K562 (cell line): Measurements from ENCODE around the gene RBFOX1. TPM values are rescaled to one million over a fixed set of nuclear protein-coding genes. Genes with fewer than 3 reads are reported as not detected.

Source experiments
- ATAC-seq: fragments of 200-7000 bp; cut with Tn5 transposase; 3 replicates; pipeline ENCODE4 v1.9.1; 2020; ENCODE audit warnings: moderate library complexity
- BruUV-seq: library from RNA; stranded (reverse); fragments of 400-500 nt; replicated peaks from 2 replicates; lab custom pipeline; 2021; lab: Mats Ljungman, UMichigan
- CTCF ChIA-PET: fragments of 300-600 bp; formaldehyde crosslinking; extraction: SDS; loops from one replicate; lab custom pipeline; 2021; ENCODE audit warnings: low intra/inter-chr PET ratio; lab: Yijun Ruan, JAX
- POLR2A ChIA-PET: fragments of 300-600, 350-650 bp; sonication (Branson Sonifier 250); formaldehyde crosslinking; extraction: SDS; loops from one replicate; lab custom pipeline; 2021; ENCODE audit warnings: antibody characterized with exemption, inconsistent platforms; lab: Yijun Ruan, JAX
- DNase-seq, 4 experiments: peaks; one replicate each; pipeline versions ENCODE4 v3.0.0 to v3.0.0-alpha.2; 2011 to 2018; ENCODE audit warnings: low spot score in 3 of 4, mixed read lengths in 3 of 4; ENCODE audit errors: extremely low read depth in 1 of 4
- FAIRE-seq: peaks from 2 replicates; lab custom pipeline; 2011; peaks lifted over from hg19 to GRCh38; lab: Jason Lieb, UNC
- H2AFZ ChIP-seq: 2 replicates; pipeline ENCODE4 v1.6.0; 2011; ENCODE audit warnings: low read depth, low read length, control low read depth, inconsistent platforms
- H3K27ac ChIP-seq: fragments of 200-600 bp; 3 replicates; pipeline ENCODE4 v1.8.0; 2011; ENCODE audit warnings: low read depth, mild to moderate bottlenecking, control low read depth, inconsistent platforms, low read length, moderate library complexity, mixed read lengths; ENCODE audit errors: extremely low read depth
- H3K27me3 ChIP-seq, 2 experiments: fragments of 300-600 bp in 1 of 2; 2 replicates in 1 of 2; 3 replicates in 1 of 2; pipeline versions ENCODE4 v1.6.0 to v1.8.0; 2011; ENCODE audit warnings: inconsistent platforms in 2 of 2, low read length in 2 of 2, mild to moderate bottlenecking in 1 of 2, mixed read lengths in 1 of 2, moderate library complexity in 1 of 2; ENCODE audit not compliant: control insufficient read depth in 2 of 2, insufficient read depth in 2 of 2
- H3K36me3 ChIP-seq: fragments of 300-600 bp; 3 replicates; pipeline ENCODE4 v1.8.0; 2011; ENCODE audit warnings: mild to moderate bottlenecking, low read length, inconsistent platforms; ENCODE audit not compliant: control insufficient read depth, insufficient read depth
- H3K4me1 ChIP-seq, 2 experiments: fragments of 200-600 bp in 1 of 2; replicated peaks in 1 of 2; 2 replicates in 1 of 2; 3 replicates in 1 of 2; pipeline versions ENCODE4 v1.5.1 to v1.8.0; 2011; ENCODE audit warnings: inconsistent platforms in 2 of 2, low read length in 2 of 2, mild to moderate bottlenecking in 1 of 2, mixed read lengths in 1 of 2, moderate library complexity in 1 of 2; ENCODE audit not compliant: control insufficient read depth in 2 of 2, insufficient read depth in 2 of 2
- H3K4me2 ChIP-seq: 2 replicates; pipeline ENCODE4 v1.6.1; 2011; ENCODE audit warnings: low read length, control low read depth, inconsistent platforms, mixed read lengths; ENCODE audit not compliant: insufficient read depth
- H3K4me3 ChIP-seq: fragments of 200-600 bp; sonication (generic), shearing (Covaris generic); 2 replicates; pipeline ENCODE4 v1.5.1; 2016; ENCODE audit warnings: control low read depth, inconsistent platforms
- H3K79me2 ChIP-seq: fragments of 200-600 bp; 3 replicates; pipeline ENCODE4 v1.8.0; 2011; ENCODE audit warnings: low read length, inconsistent platforms; ENCODE audit not compliant: control insufficient read depth, insufficient read depth
- H3K9ac ChIP-seq, 2 experiments: 2 replicates each; pipeline versions ENCODE4 v1.6.0 to v1.6.1; 2011; ENCODE audit warnings: low read depth in 2 of 2, low read length in 2 of 2, control low read depth in 1 of 2, inconsistent platforms in 1 of 2, mild to moderate bottlenecking in 1 of 2, mixed read lengths in 1 of 2; ENCODE audit not compliant: insufficient read depth in 1 of 2
- H3K9me1 ChIP-seq: one replicate; pipeline ENCODE4 v1.6.0; 2011; ENCODE audit warnings: inconsistent platforms, mild to moderate bottlenecking, low read length, moderate library complexity; ENCODE audit not compliant: control insufficient read depth, insufficient read depth
- H3K9me3 ChIP-seq: replicated peaks from 2 replicates; pipeline ENCODE4 v1.5.1; 2011; ENCODE audit warnings: low read depth, low read length, inconsistent platforms; ENCODE audit not compliant: control insufficient read depth, insufficient read depth
- H4K20me1 ChIP-seq: replicated peaks from 2 replicates; pipeline ENCODE4 v1.6.1; 2011; ENCODE audit warnings: low read length, inconsistent platforms, mixed read lengths; ENCODE audit not compliant: control insufficient read depth, insufficient read depth
- DMBX1 ChIP-seq: fragments of 250-450 bp; sonication (Bioruptor Pico); IDR thresholded peaks from 2 replicates; pipeline ENCODE4 v1.8.0; 2022; ENCODE audit warnings: inconsistent platforms, mild to moderate bottlenecking, moderate library complexity, borderline replicate concordance
- EP400 ChIP-seq: fragments of 450-650 bp; IDR thresholded peaks from 2 replicates; pipeline ENCODE4 v1.6.1; 2017; ENCODE audit warnings: antibody characterized with exemption, mild to moderate bottlenecking, moderate library complexity
- HMGN3 ChIP-seq: IDR thresholded peaks from 2 replicates; pipeline ENCODE4 v1.6.1; 2011; ENCODE audit warnings: borderline replicate concordance, low read depth, mild to moderate bottlenecking, mixed read lengths, low read length; ENCODE audit not compliant: insufficient read length; ENCODE audit errors: extremely low read depth
- KDM4B ChIP-seq, 2 experiments: fragments of 450-650 bp in 1 of 2; sonication (generic) in 1 of 2; IDR thresholded peaks; 2 replicates each; pipeline ENCODE4 v1.6.1; 2016 to 2017; ENCODE audit warnings: borderline replicate concordance in 2 of 2, antibody characterized with exemption in 1 of 2, low read depth in 1 of 2, mild to moderate bottlenecking in 1 of 2
- MAFG ChIP-seq: fragments of 450-650 bp; conservative IDR thresholded peaks from 2 replicates; pipeline ENCODE4 v1.6.1; 2016; ENCODE audit warnings: missing genetic modification characterization, missing compliant biosample characterization
- NFE2 ChIP-seq: IDR thresholded peaks from 2 replicates; pipeline ENCODE4 v1.6.1; 2014; ENCODE audit warnings: antibody characterized with exemption, low read depth
- ZBTB7A ChIP-seq: IDR thresholded peaks from 2 replicates; pipeline ENCODE4 v1.6.1; 2011; ENCODE audit warnings: low read depth, mild to moderate bottlenecking, low read length, moderate library complexity, borderline replicate concordance; ENCODE audit not compliant: control insufficient read depth
- ZNF639 ChIP-seq, 2 experiments: fragments of 200-800 bp in 1 of 2; sonication (Bioruptor generic) in 1 of 2; sonication (generic) in 1 of 2; formaldehyde crosslinking in 1 of 2; IDR thresholded peaks in 1 of 2; conservative IDR thresholded peaks in 1 of 2; 2 replicates each; pipeline versions ENCODE4 v1.5.0 to v1.6.1; 2016 to 2020; ENCODE audit warnings: missing compliant biosample characterization in 1 of 2, missing genetic modification characterization in 1 of 2, missing genetic modification reagents in 1 of 2
- ZNF644 ChIP-seq: fragments of 200-800 bp; sonication (Bioruptor generic); IDR thresholded peaks from 2 replicates; pipeline ENCODE4 v1.6.1; 2016; ENCODE audit warnings: low read depth, missing genetic modification characterization, missing compliant biosample characterization
- ZNF740 ChIP-seq, 3 experiments: fragments of 200-800 bp in 1 of 3; sonication (Bioruptor generic) in 1 of 3; sonication (generic) in 1 of 3; formaldehyde crosslinking in 1 of 3; IDR thresholded peaks; 2 replicates each; pipeline versions ENCODE4 v1.6.1 to v1.8.0; 2016 to 2022; ENCODE audit warnings: mild to moderate bottlenecking in 2 of 3, missing compliant biosample characterization in 2 of 3, missing genetic modification characterization in 2 of 3, missing genetic modification reagents in 1 of 3
- WGBS: fragments of 100-300 bp; shearing (Covaris generic); methylation state at CpG from one replicate; pipeline ENCODE4 v1.1.6; 2016; ENCODE audit warnings: low coverage, mixed read lengths; ENCODE audit not compliant: insufficient coverage; ENCODE audit errors: missing lambda C conversion rate; 5-methylcytosine and 5-hydroxymethylcytosine counted together
- in situ Hi-C: fragments of 300-500 bp; cut with MboI; formaldehyde crosslinking; loops from 4 replicates; pipeline ENCODE4 v1.15.0; 2018; ENCODE audit warnings: inconsistent platforms, mixed read lengths
- intact Hi-C: fragments of 100-400 bp; cut with micrococcal nuclease; formaldehyde crosslinking; loops from 2 replicates; pipeline ENCODE4 v1.14.2; 2022
- polyA plus RNA-seq, 8 experiments: library from polyadenylated mRNA; depleted of rRNA in 4 of 8; stranded (reverse) in 5 of 8; unstranded in 3 of 8; fragments of >200 nt; fragmentation: Nextera tagmentation in 2 of 8; fragmentation: Illumina TruSeq in 1 of 8; extraction: Ambion mirVana in 2 of 8; extraction: Trizol in 1 of 8; gene quantifications; 2 replicates each; pipeline versions ENCODE4 v1.2.1 to v1.2.3, GENCODE V29; 2011 to 2014; ENCODE audit warnings: inconsistent platforms in 1 of 8, missing spikeins in 1 of 8
- total RNA-seq, 7 experiments: library from RNA; depleted of rRNA in 6 of 7; stranded (reverse); fragments of >200 nt in 6 of 7; fragmentation: Illumina TruSeq in 2 of 7; extraction: Trizol in 2 of 7; gene quantifications; 2 replicates each; pipeline versions ENCODE4 v1.2.1 to v1.2.3, GENCODE V29; 2011 to 2021; ENCODE audit warnings: low replicate concordance in 1 of 7

Gene RBFOX1
- total and polyA plus RNA-seq, 9 of the 15 experiments (the other 6 are each of a cell fraction or from before 2014, with no cell fraction given) = 0.03 TPM; not detected in 8

GRCh38 chr16:7334801-7335560 is 2.3 kb downstream of the RBFOX1 start:
- TF ChIP-seq HMGN3 = no peak

GRCh38 chr16:7335991-7336634 is 3.5 kb downstream of the RBFOX1 start:
- no TSS peak for BruUV-seq
- H3K27ac ChIP-seq = no peak overlapping the region
- H3K9me3 ChIP-seq = no peaks in the 10 kb centered on the region
- ChIA-PET POLR2A (no interaction called here), CTCF (no interaction called here)
- H3K4me2 ChIP-seq = no peak overlapping the region
- in situ Hi-C loops (no loop called here), intact Hi-C loops (no loop called here)
- WGBS = 0% methylated on average over 3 of the region's 3 CpGs
- no peak overlapping the region for H2AFZ ChIP-seq
- H3K4me3 ChIP-seq = no peak overlapping the region
- no peaks in the 10 kb centered on the region for H4K20me1 ChIP-seq
- no peaks in the 10 kb centered on the region for H3K9me1 ChIP-seq
- no peak for FAIRE-seq
- no peaks in the 10 kb centered on the region for H3K36me3 ChIP-seq
- no peak overlapping the region for H3K9ac ChIP-seq
- DNase-seq = no peak
- peaks cover 0 to 6% of the 10 kb centered on the region in 2 experiments; a peak in 2 of 5 replicates for H3K27me3 ChIP-seq
- no peaks in the 10 kb centered on the region for H3K4me1 ChIP-seq
- no peak for ATAC-seq
- H3K79me2 ChIP-seq = no peaks in the 10 kb centered on the region
- TF ChIP-seq ZBTB7A (no peak), ZNF644 (tag) (no peak), DMBX1 (CRISPR knock-in tag) (no peak), ZNF740 (CRISPR knock-in tag; IDR thresholded peaks at IDR 0.05) (no peak), ZNF740 (tag; IDR thresholded peaks at IDR 0.05) (no peak), ZNF639 (CRISPR knock-in tag; conservative IDR thresholded peaks at IDR 0.05 in 1 of 2, IDR thresholded peaks at IDR 0.05 in 1 of 2) (no peak), NFE2 (peak; percentile 28; the same call in 1 of the 2 replicates), EP400 (no peak), MAFG (peak; percentile 92), KDM4B (IDR thresholded peaks at IDR 0.05; ENCODE audit: borderline replicate concordance in 2 of 2, low read depth in 1 of 2) (no peak)

More at GRCh38 chr16:7334801-7335560, 2.3 kb downstream of the RBFOX1 start:
- Histone ChIP-seq H3K36me3 (no peaks in the 10 kb centered on the region), H3K79me2 (no peaks in the 10 kb centered on the region), H3K4me2 (no peak overlapping the region), H3K4me3 (no peak overlapping the region), H3K9ac (no peak overlapping the region), H3K9me1 (no peaks in the 10 kb centered on the region), H3K9me3 (no peaks in the 10 kb centered on the region), H4K20me1 (no peaks in the 10 kb centered on the region), H2AFZ (no peak overlapping the region), H3K27ac (no peak overlapping the region), H3K4me1 (no peaks in the 10 kb centered on the region), H3K27me3 (peaks cover 0 to 6% of the 10 kb centered on the region in 2 experiments; a peak in 2 of 5 replicates)
- intact Hi-C loops (no loop called here), in situ Hi-C loops (no loop called here)
- DNase-seq = no peak
- ChIA-PET CTCF (no interaction called here), POLR2A (no interaction called here)
- FAIRE-seq = no peak
- 10% methylated on average over 3 of the region's 3 CpGs for WGBS
- no TSS peak for BruUV-seq
- ATAC-seq = no peak
